HG03378 (cell line): ENCODE measurements around the gene BID.
"Not testable (repeated sequence)": the region's sequence is repeated elsewhere in the genome, so short reads cannot be mapped to it uniquely, and the experiment has no call there.

Experiments
- ATAC-seq: cut with Tn5 transposase; IDR thresholded peaks from one replicate; pipeline ENCODE4 v1.9.1; 2021; ENCODE audit warnings: mild to moderate bottlenecking, moderate library complexity; ENCODE audit not compliant: unreplicated experiment

Gene BID

GRCh38 chr22:17705951-17706900 lies 68.0 kb downstream of the BID start:
- ATAC-seq = peak; percentile 93

- ATAC-seq = no peak
Observed at GRCh38 chr22:17705546-17705945, 68.7 kb downstream of the BID start.

GRCh38 chr22:17703811-17704210 lies 70.5 kb downstream of the BID start:
- ATAC-seq = no peak

DNA sequence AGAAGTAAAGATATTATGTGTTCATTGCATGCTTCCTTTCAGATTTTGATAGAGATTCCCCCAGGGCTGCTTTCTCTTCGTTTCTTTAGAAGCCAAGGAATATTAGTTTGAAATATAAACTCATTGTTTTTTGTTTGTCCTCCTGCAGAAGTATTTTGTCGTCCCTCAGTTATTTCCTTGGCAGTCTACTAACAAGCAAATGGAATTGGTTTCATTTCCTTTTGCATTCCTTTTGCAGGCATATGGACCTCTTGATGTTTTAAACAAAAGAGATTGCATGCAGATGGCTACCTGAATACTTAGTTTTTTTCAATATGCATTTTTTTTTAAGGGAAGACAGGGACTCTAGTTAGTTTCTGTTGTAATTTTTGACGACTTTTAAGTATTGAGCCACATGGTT lies 73.5 kb downstream of the BID start:
- no peak for ATAC-seq

- no peak for ATAC-seq
Observed at GRCh38 chr22:17699696-17700340, 74.5 kb downstream of the BID start.

- no peak for ATAC-seq
Observed at GRCh38 chr22:17698948-17699347, 75.3 kb downstream of the BID start.

DNA sequence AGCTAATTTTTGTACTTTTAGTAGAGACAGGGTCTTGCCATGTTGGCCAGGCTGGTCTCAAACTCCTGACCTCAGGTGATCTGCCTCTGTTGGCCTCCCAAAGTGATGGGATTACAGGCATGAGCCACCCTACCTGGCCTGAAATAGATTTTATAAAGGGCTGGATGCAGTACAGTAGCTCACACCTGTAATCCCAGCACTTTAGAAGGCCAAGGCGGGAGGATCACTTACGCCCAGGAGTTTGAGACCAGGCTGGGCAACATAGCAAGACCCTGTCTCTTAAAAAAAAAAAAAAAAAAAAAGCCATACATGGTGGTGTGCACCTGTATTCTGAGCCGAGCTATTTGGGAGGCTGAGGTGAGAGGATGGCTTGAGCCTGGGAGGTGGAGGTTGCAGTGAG lies 76.0 kb downstream of the BID start:
- not testable (repeated sequence) for ATAC-seq

GRCh38 chr22:17697196-17697595 lies 77.1 kb downstream of the BID start:
- not testable (repeated sequence) for ATAC-seq

- ATAC-seq = no peak
Observed at GRCh38 chr22:17695986-17696385, 78.3 kb downstream of the BID start.

DNA sequence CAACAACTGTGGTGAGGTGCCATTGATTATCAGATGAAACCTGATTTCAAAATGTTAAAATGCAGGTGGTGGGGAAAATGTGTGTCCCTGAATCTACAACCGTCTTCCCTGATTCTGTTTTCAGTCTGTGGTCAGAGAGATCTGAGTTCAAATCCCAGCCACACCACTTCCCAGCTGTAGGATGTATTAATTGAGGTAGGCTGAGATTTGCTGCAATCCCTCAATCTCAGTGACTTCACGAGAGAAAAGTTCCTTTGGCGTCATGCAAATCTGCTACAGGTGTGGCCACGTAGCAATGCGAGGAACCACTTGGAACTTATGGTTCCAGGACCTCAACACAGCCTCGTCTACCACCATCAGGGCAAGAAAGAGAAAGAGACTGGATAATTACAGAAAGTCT lies 79.5 kb downstream of the BID start:
- ATAC-seq = no peak

DNA sequence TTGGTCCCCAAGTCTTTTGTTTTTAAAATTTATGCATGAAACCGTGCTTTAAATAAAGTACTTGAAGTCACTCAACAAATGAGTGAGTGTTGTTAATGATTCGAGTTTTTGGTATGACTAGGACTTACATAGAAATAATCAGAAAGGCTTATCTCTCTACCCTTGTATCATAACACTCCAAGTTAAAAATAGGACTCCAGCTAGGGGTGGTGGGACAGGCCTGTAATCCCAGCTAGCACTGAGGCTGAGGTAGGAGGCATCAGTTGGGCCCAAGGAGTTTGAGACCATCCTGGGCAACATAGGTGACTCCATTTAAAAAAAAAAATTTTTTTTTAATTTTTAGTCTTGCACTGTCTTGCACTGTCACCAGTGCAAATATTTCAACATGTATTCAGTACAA lies 80.1 kb downstream of the BID start:
- ATAC-seq = no peak

DNA sequence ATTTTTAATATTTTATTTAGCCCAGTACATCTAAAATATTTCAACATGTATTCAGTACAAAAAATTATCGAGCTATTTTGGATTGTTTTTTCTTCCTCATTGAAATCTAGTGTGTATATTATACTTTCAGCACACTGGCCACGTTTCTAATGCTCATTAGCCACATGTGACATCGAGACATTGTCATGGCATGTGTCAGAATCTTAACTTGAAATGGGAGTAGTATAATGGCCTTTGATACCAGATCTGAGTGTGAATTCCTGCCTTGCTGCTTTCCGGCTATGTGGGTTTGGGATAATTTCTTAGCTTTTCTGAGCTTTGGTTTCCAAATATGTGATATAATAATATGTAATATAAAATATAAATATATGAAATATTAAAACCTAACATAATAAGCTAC lies 81.4 kb downstream of the BID start:
- no peak for ATAC-seq

- no peak for ATAC-seq
Observed at GRCh38 chr22:17684245-17684644, 90.0 kb downstream of the BID start.
